GM23338 (cell line): ENCODE measurements around the gene IRGC. TPM values are rescaled to one million over a fixed set of nuclear protein-coding genes. Genes with fewer than 3 reads are reported as not detected.

Source experiments
- ATAC-seq: fragments of 200-7000 bp; cut with Tn5 transposase; 3 replicates; pipeline ENCODE4 v1.9.1; 2020
- DNase-seq: peaks from one replicate; pipeline ENCODE4 v3.0.0-alpha.2; 2015; ENCODE audit warnings: low spot score
- H2AFZ ChIP-seq: fragments of 200-600 bp; sonication (generic); 2 replicates; pipeline ENCODE4 v1.8.0; 2016; ENCODE audit warnings: antibody characterized with exemption, mild to moderate bottlenecking, moderate library complexity
- H3F3A ChIP-seq: fragments of 200-600 bp; sonication (generic); replicated peaks from 2 replicates; pipeline ENCODE4 v1.8.0; 2017; ENCODE audit warnings: antibody characterized with exemption, mixed run types, low read depth
- H3K27ac ChIP-seq: fragments of 200-600 bp; sonication (generic); 2 replicates; pipeline ENCODE4 v1.6.1; 2016; ENCODE audit warnings: low read depth
- H3K27me3 ChIP-seq: fragments of 200-600 bp; sonication (generic); 2 replicates; pipeline ENCODE4 v1.8.0; 2016; ENCODE audit warnings: mild to moderate bottlenecking, mixed run types, moderate library complexity; ENCODE audit not compliant: insufficient read depth
- H3K36me3 ChIP-seq: fragments of 200-600 bp; sonication (generic); 2 replicates; pipeline ENCODE4 v1.8.0; 2016; ENCODE audit warnings: mild to moderate bottlenecking; ENCODE audit not compliant: insufficient read depth
- H3K4me1 ChIP-seq: fragments of 200-600 bp; sonication (generic); 2 replicates; pipeline ENCODE4 v1.8.0; 2016; ENCODE audit warnings: mild to moderate bottlenecking, moderate library complexity; ENCODE audit not compliant: insufficient read depth
- H3K4me2 ChIP-seq: fragments of 200-600 bp; sonication (generic); 2 replicates; pipeline ENCODE4 v1.7.1; 2017; ENCODE audit warnings: mixed run types
- H3K4me3 ChIP-seq: fragments of 200-600 bp; sonication (generic); 2 replicates; pipeline ENCODE4 v1.6.1; 2016; ENCODE audit warnings: mixed run types
- H3K79me2 ChIP-seq: fragments of 200-600 bp; sonication (generic); replicated peaks from 2 replicates; pipeline ENCODE4 v1.8.0; 2017; ENCODE audit warnings: mild to moderate bottlenecking; ENCODE audit not compliant: insufficient read depth
- H3K9me2 ChIP-seq: fragments of 200-600 bp; sonication (generic); 2 replicates; pipeline ENCODE4 v1.8.0; 2017; ENCODE audit not compliant: insufficient read depth
- H4K20me1 ChIP-seq: fragments of 200-600 bp; sonication (generic); replicated peaks from 2 replicates; pipeline ENCODE4 v1.8.0; 2017; ENCODE audit warnings: mild to moderate bottlenecking; ENCODE audit not compliant: insufficient read depth
- H3K27ac Mint-ChIP-seq: 2 replicates; pipeline ENCODE4 v1.8.0; 2020; ENCODE audit warnings: inconsistent platforms, mild to moderate bottlenecking, moderate library complexity, mixed read lengths
- H3K27me3 Mint-ChIP-seq: 3 replicates; pipeline ENCODE4 v1.8.0; 2022; ENCODE audit warnings: low read depth, mild to moderate bottlenecking, moderate library complexity, mixed read lengths, inconsistent platforms; ENCODE audit not compliant: insufficient read depth, poor library complexity
- H3K36me3 Mint-ChIP-seq: 3 replicates; pipeline ENCODE4 v1.8.0; 2021; ENCODE audit warnings: low read depth, mild to moderate bottlenecking, inconsistent platforms, moderate library complexity, mixed read lengths
- H3K4me1 Mint-ChIP-seq: 3 replicates; pipeline ENCODE4 v1.8.0; 2020; ENCODE audit warnings: mild to moderate bottlenecking, inconsistent platforms, mixed read lengths
- H3K4me3 Mint-ChIP-seq: 3 replicates; pipeline ENCODE4 v1.8.0; 2021; ENCODE audit warnings: moderate library complexity, mild to moderate bottlenecking, inconsistent platforms, mixed read lengths
- H3K9me3 Mint-ChIP-seq: 3 replicates; pipeline ENCODE4 v1.8.0; 2020; ENCODE audit warnings: moderate library complexity, mild to moderate bottlenecking, inconsistent platforms, mixed read lengths
- CREB1 ChIP-seq: fragments of 250-450 bp; sonication (Bioruptor Pico); IDR thresholded peaks from 2 replicates; pipeline ENCODE4 v1.5.0; 2020; ENCODE audit warnings: low read depth, mild to moderate bottlenecking, moderate library complexity
- EZH2 ChIP-seq: fragments of 200-600 bp; sonication (generic); IDR thresholded peaks from one replicate; pipeline ENCODE4 v1.8.0; 2017; ENCODE audit warnings: antibody characterized with exemption, mild to moderate bottlenecking, low read depth; ENCODE audit not compliant: unreplicated experiment
- EZH2phosphoT487 ChIP-seq: fragments of 200-600 bp; sonication (generic); IDR thresholded peaks from one replicate; pipeline ENCODE4 v1.8.1; 2018; ENCODE audit warnings: antibody characterized with exemption; ENCODE audit not compliant: unreplicated experiment
- JUNB ChIP-seq: IDR thresholded peaks from one replicate; pipeline ENCODE4 v1.6.1; 2016; ENCODE audit warnings: antibody characterized with exemption; ENCODE audit not compliant: unreplicated experiment
- NANOG ChIP-seq: IDR thresholded peaks from 2 replicates; pipeline ENCODE4 v1.6.1; 2016; ENCODE audit warnings: antibody characterized with exemption, borderline replicate concordance
- POLR2AphosphoS5 ChIP-seq: IDR thresholded peaks from 2 replicates; pipeline ENCODE4 v1.6.1; 2016; ENCODE audit warnings: antibody characterized with exemption, low read depth
- STAT1 ChIP-seq: IDR thresholded peaks from one replicate; pipeline ENCODE4 v1.6.1; 2016; ENCODE audit warnings: antibody characterized with exemption; ENCODE audit not compliant: unreplicated experiment
- ZNF114 ChIP-seq: fragments of 250-450 bp; sonication (Bioruptor Pico); IDR thresholded peaks from 2 replicates; pipeline ENCODE4 v1.5.0; 2020; ENCODE audit warnings: mild to moderate bottlenecking, moderate library complexity
- ZNF331 ChIP-seq: fragments of 250-450 bp; sonication (Bioruptor Pico); IDR thresholded peaks from 2 replicates; pipeline ENCODE4 v1.5.0; 2020; ENCODE audit warnings: low read depth, mild to moderate bottlenecking, moderate library complexity
- polyA plus RNA-seq: library from polyadenylated mRNA; unstranded; fragments of >200 nt; fragmentation: Nextera tagmentation; extraction: Ambion mirVana; gene quantifications from 2 replicates; pipeline ENCODE4 v1.2.1, GENCODE V29; 2016
- total RNA-seq: library from RNA; depleted of rRNA; stranded (reverse); fragments of >200 nt; shearing (Covaris generic); gene quantifications from 2 replicates; pipeline ENCODE4 v1.2.3, GENCODE V29; 2014
- TF ChIP-seq, protein P1 (sequence below): IDR thresholded peaks from one replicate; pipeline ENCODE4 v1.6.1; 2018; ENCODE audit warnings: antibody characterized with exemption; ENCODE audit not compliant: unreplicated experiment
- TF ChIP-seq, protein P2 (sequence below): fragments of 250-450 bp; sonication (Bioruptor Pico); IDR thresholded peaks from 2 replicates; pipeline ENCODE4 v1.5.0; 2020; ENCODE audit warnings: mild to moderate bottlenecking, moderate library complexity
- TF ChIP-seq, protein P3 (sequence below): IDR thresholded peaks from 2 replicates; pipeline ENCODE4 v1.6.1; 2016; ENCODE audit warnings: antibody characterized with exemption
- TF ChIP-seq, protein P4 (sequence below), 2 experiments: fragments of 200-600 bp in 1 of 2; sonication (generic) in 1 of 2; conservative IDR thresholded peaks; 2 replicates each; pipeline versions ENCODE4 v1.5.1 to v1.6.1; 2016 to 2017; ENCODE audit warnings: antibody characterized with exemption in 2 of 2, low read depth in 2 of 2, mild to moderate bottlenecking in 2 of 2, moderate library complexity in 1 of 2

IRGC gene
- total and polyA plus RNA-seq, 2 experiments from 2014 or later = not detected

DNA sequence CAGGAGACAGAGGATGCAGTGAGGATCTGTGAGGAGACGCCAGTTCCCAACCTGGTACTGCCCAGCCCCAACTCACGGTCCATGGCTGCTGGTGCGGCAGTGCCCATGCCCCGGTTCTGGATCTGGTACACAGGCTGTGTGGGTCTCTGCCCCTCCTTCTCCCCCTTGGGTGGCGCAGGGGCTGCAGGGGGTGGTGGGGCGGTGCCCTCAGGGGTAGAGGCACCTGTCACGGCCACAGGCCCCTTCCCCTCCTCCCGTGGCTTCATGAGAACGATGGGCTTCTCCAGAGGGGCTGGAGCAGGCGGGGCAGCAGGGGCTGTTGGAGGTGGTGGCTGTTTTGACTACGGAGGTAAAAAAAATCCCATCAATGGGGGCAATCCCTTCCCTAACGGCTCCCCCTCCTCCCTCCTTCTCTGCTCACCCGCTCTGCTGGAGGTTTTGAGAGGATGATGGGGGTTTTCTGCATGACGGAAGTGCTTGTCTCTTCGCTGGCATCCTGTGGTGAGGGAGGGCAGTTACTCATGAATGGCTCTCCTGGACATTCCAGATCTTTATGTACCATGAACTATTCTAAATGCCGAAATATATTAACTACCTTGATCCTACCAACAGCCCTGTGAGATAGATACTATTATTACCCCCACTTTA, 31.8 kb downstream of the IRGC start:
- no peaks in the 10 kb centered on the region for H4K20me1 ChIP-seq
- TF ChIP-seq, protein P1, sequence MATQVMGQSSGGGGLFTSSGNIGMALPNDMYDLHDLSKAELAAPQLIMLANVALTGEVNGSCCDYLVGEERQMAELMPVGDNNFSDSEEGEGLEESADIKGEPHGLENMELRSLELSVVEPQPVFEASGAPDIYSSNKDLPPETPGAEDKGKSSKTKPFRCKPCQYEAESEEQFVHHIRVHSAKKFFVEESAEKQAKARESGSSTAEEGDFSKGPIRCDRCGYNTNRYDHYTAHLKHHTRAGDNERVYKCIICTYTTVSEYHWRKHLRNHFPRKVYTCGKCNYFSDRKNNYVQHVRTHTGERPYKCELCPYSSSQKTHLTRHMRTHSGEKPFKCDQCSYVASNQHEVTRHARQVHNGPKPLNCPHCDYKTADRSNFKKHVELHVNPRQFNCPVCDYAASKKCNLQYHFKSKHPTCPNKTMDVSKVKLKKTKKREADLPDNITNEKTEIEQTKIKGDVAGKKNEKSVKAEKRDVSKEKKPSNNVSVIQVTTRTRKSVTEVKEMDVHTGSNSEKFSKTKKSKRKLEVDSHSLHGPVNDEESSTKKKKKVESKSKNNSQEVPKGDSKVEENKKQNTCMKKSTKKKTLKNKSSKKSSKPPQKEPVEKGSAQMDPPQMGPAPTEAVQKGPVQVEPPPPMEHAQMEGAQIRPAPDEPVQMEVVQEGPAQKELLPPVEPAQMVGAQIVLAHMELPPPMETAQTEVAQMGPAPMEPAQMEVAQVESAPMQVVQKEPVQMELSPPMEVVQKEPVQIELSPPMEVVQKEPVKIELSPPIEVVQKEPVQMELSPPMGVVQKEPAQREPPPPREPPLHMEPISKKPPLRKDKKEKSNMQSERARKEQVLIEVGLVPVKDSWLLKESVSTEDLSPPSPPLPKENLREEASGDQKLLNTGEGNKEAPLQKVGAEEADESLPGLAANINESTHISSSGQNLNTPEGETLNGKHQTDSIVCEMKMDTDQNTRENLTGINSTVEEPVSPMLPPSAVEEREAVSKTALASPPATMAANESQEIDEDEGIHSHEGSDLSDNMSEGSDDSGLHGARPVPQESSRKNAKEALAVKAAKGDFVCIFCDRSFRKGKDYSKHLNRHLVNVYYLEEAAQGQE = no peak
- TF ChIP-seq, protein P2, sequence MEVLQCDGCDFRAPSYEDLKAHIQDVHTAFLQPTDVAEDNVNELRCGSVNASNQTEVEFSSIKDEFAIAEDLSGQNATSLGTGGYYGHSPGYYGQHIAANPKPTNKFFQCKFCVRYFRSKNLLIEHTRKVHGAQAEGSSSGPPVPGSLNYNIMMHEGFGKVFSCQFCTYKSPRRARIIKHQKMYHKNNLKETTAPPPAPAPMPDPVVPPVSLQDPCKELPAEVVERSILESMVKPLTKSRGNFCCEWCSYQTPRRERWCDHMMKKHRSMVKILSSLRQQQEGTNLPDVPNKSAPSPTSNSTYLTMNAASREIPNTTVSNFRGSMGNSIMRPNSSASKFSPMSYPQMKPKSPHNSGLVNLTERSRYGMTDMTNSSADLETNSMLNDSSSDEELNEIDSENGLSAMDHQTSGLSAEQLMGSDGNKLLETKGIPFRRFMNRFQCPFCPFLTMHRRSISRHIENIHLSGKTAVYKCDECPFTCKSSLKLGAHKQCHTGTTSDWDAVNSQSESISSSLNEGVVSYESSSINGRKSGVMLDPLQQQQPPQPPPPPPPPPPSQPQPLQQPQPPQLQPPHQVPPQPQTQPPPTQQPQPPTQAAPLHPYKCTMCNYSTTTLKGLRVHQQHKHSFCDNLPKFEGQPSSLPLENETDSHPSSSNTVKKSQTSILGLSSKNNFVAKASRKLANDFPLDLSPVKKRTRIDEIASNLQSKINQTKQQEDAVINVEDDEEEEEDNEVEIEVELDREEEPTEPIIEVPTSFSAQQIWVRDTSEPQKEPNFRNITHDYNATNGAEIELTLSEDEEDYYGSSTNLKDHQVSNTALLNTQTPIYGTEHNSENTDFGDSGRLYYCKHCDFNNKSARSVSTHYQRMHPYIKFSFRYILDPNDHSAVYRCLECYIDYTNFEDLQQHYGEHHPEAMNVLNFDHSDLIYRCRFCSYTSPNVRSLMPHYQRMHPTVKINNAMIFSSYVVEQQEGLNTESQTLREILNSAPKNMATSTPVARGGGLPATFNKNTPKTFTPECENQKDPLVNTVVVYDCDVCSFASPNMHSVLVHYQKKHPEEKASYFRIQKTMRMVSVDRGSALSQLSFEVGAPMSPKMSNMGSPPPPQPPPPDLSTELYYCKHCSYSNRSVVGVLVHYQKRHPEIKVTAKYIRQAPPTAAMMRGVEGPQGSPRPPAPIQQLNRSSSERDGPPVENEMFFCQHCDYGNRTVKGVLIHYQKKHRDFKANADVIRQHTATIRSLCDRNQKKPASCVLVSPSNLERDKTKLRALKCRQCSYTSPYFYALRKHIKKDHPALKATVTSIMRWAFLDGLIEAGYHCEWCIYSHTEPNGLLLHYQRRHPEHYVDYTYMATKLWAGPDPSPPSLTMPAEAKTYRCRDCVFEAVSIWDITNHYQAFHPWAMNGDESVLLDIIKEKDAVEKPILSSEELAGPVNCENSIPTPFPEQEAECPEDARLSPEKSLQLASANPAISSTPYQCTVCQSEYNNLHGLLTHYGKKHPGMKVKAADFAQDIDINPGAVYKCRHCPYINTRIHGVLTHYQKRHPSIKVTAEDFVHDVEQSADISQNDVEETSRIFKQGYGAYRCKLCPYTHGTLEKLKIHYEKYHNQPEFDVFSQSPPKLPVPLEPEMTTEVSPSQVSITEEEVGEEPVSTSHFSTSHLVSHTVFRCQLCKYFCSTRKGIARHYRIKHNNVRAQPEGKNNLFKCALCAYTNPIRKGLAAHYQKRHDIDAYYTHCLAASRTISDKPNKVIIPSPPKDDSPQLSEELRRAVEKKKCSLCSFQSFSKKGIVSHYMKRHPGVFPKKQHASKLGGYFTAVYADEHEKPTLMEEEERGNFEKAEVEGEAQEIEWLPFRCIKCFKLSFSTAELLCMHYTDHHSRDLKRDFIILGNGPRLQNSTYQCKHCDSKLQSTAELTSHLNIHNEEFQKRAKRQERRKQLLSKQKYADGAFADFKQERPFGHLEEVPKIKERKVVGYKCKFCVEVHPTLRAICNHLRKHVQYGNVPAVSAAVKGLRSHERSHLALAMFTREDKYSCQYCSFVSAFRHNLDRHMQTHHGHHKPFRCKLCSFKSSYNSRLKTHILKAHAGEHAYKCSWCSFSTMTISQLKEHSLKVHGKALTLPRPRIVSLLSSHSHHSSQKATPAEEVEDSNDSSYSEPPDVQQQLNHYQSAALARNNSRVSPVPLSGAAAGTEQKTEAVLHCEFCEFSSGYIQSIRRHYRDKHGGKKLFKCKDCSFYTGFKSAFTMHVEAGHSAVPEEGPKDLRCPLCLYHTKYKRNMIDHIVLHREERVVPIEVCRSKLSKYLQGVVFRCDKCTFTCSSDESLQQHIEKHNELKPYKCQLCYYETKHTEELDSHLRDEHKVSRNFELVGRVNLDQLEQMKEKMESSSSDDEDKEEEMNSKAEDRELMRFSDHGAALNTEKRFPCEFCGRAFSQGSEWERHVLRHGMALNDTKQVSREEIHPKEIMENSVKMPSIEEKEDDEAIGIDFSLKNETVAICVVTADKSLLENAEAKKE = no peak
- TF ChIP-seq EZH2phosphoT487 (no peak), ZNF331 (CRISPR knock-in tag) (no peak), NANOG (no peak), JUNB (no peak), STAT1 (no peak), ZNF114 (no peak), CREB1 (CRISPR knock-in tag) (no peak), POLR2AphosphoS5 (no peak), EZH2 (no peak)
- TF ChIP-seq, protein P3, sequence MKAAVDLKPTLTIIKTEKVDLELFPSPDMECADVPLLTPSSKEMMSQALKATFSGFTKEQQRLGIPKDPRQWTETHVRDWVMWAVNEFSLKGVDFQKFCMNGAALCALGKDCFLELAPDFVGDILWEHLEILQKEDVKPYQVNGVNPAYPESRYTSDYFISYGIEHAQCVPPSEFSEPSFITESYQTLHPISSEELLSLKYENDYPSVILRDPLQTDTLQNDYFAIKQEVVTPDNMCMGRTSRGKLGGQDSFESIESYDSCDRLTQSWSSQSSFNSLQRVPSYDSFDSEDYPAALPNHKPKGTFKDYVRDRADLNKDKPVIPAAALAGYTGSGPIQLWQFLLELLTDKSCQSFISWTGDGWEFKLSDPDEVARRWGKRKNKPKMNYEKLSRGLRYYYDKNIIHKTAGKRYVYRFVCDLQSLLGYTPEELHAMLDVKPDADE = no peak
- TF ChIP-seq, protein P4, sequence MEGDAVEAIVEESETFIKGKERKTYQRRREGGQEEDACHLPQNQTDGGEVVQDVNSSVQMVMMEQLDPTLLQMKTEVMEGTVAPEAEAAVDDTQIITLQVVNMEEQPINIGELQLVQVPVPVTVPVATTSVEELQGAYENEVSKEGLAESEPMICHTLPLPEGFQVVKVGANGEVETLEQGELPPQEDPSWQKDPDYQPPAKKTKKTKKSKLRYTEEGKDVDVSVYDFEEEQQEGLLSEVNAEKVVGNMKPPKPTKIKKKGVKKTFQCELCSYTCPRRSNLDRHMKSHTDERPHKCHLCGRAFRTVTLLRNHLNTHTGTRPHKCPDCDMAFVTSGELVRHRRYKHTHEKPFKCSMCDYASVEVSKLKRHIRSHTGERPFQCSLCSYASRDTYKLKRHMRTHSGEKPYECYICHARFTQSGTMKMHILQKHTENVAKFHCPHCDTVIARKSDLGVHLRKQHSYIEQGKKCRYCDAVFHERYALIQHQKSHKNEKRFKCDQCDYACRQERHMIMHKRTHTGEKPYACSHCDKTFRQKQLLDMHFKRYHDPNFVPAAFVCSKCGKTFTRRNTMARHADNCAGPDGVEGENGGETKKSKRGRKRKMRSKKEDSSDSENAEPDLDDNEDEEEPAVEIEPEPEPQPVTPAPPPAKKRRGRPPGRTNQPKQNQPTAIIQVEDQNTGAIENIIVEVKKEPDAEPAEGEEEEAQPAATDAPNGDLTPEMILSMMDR (conservative IDR thresholded peaks at IDR 0.05; ENCODE audit: low read depth in 2 of 2) = no peak
- H3K36me3 ChIP-seq = peaks cover 6% of the 10 kb centered on the region; the same call in 1 of the 2 replicates
- H3K79me2 ChIP-seq = peaks cover 6% of the 10 kb centered on the region
- no peak for DNase-seq
- no peak overlapping the region for H3K4me3 ChIP-seq
- no peak overlapping the region for H2AFZ ChIP-seq
- H3K27me3 Mint-ChIP-seq = peaks cover 8% of the 10 kb centered on the region
- no peak overlapping the region for H3K27ac ChIP-seq
- H3K27ac Mint-ChIP-seq = no peak overlapping the region
- H3K4me1 ChIP-seq = no peaks in the 10 kb centered on the region
- peaks cover 69% of the 10 kb centered on the region for H3K36me3 Mint-ChIP-seq
- H3K4me1 Mint-ChIP-seq = no peaks in the 10 kb centered on the region
- H3K4me3 Mint-ChIP-seq = no peak overlapping the region
- ATAC-seq = no peak
- H3K27me3 ChIP-seq = no peaks in the 10 kb centered on the region
- H3K9me3 Mint-ChIP-seq = no peaks in the 10 kb centered on the region
- no peaks in the 10 kb centered on the region for H3K9me2 ChIP-seq
- H3F3A ChIP-seq = no peaks in the 10 kb centered on the region
- no peak overlapping the region for H3K4me2 ChIP-seq
